Mononuclear cell (primary cell): Measurements from ENCODE around the gene SSBP2. TPM values are rescaled to one million over a fixed set of nuclear protein-coding genes. Genes with fewer than 3 reads are reported as not detected.

Source experiments
- H3K27me3 ChIP-seq: 2 replicates; pipeline ENCODE4 v1.6.0; 2011; ENCODE audit warnings: low read length, control low read depth; ENCODE audit not compliant: insufficient read depth
- H3K4me1 ChIP-seq: 2 replicates; pipeline ENCODE4 v1.5.1; 2011; ENCODE audit warnings: mild to moderate bottlenecking, low read length, control low read depth; ENCODE audit not compliant: insufficient read depth
- H3K4me3 ChIP-seq: 2 replicates; pipeline ENCODE4 v1.5.1; 2011; ENCODE audit warnings: mild to moderate bottlenecking, low read length, moderate library complexity
- H3K9me3 ChIP-seq: 2 replicates; pipeline ENCODE4 v1.5.1; 2011; ENCODE audit warnings: low read depth, mild to moderate bottlenecking, control low read depth, low read length
- total RNA-seq: library from RNA; depleted of rRNA; stranded (reverse); fragments of >200 nt; gene quantifications from one replicate; pipeline ENCODE4 v1.2.3, GENCODE V29; 2012

The SSBP2 gene
- total RNA-seq, 1 donor = 35.9 TPM

- no peaks in the 10 kb centered on the region for H3K27me3 ChIP-seq
- no peaks in the 10 kb centered on the region for H3K9me3 ChIP-seq
- H3K4me1 ChIP-seq = peaks cover 16% of the 10 kb centered on the region
These were observed 25.4 kb upstream of the SSBP2 start for GRCh38 chr5:81776258-81776657.

GRCh38 chr5:81774374-81774773 lies 23.5 kb upstream of the SSBP2 start:
- Histone ChIP-seq H3K4me3 (no peak overlapping the region), H3K9me3 (no peaks in the 10 kb centered on the region), H3K4me1 (peaks cover 8% of the 10 kb centered on the region), H3K27me3 (no peaks in the 10 kb centered on the region)

More at GRCh38 chr5:81776258-81776657, 25.4 kb upstream of the SSBP2 start:
- no peak overlapping the region for H3K4me3 ChIP-seq

GRCh38 chr5:81773574-81773973 lies 22.7 kb upstream of the SSBP2 start:
- peaks cover 4% of the 10 kb centered on the region for H3K4me1 ChIP-seq
- no peaks in the 10 kb centered on the region for H3K9me3 ChIP-seq
- H3K4me3 ChIP-seq = no peak overlapping the region
- no peaks in the 10 kb centered on the region for H3K27me3 ChIP-seq

GRCh38 chr5:81773161-81773560 lies 22.3 kb upstream of the SSBP2 start:
- H3K4me3 ChIP-seq = no peak overlapping the region
- H3K9me3 ChIP-seq = no peaks in the 10 kb centered on the region
- H3K4me1 ChIP-seq = no peaks in the 10 kb centered on the region
- H3K27me3 ChIP-seq = no peaks in the 10 kb centered on the region

GRCh38 chr5:81772488-81772887 lies 21.6 kb upstream of the SSBP2 start:
- H3K4me1 ChIP-seq = no peaks in the 10 kb centered on the region
- no peaks in the 10 kb centered on the region for H3K9me3 ChIP-seq
- no peak overlapping the region for H3K4me3 ChIP-seq
- H3K27me3 ChIP-seq = no peaks in the 10 kb centered on the region

GRCh38 chr5:81768935-81769452 lies 18.1 kb upstream of the SSBP2 start:
- Histone ChIP-seq H3K4me1 (no peaks in the 10 kb centered on the region), H3K27me3 (no peaks in the 10 kb centered on the region), H3K4me3 (no peak overlapping the region), H3K9me3 (no peaks in the 10 kb centered on the region)

GRCh38 chr5:81767938-81768337 lies 17.0 kb upstream of the SSBP2 start:
- no peak overlapping the region for H3K4me3 ChIP-seq
- no peaks in the 10 kb centered on the region for H3K27me3 ChIP-seq
- H3K4me1 ChIP-seq = no peaks in the 10 kb centered on the region
- H3K9me3 ChIP-seq = no peaks in the 10 kb centered on the region

- no peak overlapping the region for H3K4me3 ChIP-seq
- no peaks in the 10 kb centered on the region for H3K27me3 ChIP-seq
These were observed 16.2 kb upstream of the SSBP2 start for GRCh38 chr5:81767097-81767496.

GRCh38 chr5:81766611-81767010 lies 15.7 kb upstream of the SSBP2 start:
- Histone ChIP-seq H3K9me3 (no peaks in the 10 kb centered on the region), H3K4me1 (no peaks in the 10 kb centered on the region), H3K4me3 (no peak overlapping the region), H3K27me3 (no peaks in the 10 kb centered on the region)

More at GRCh38 chr5:81767097-81767496, 16.2 kb upstream of the SSBP2 start:
- Histone ChIP-seq H3K9me3 (no peaks in the 10 kb centered on the region), H3K4me1 (no peaks in the 10 kb centered on the region)

- Histone ChIP-seq H3K4me3 (no peak overlapping the region), H3K4me1 (peaks cover 14% of the 10 kb centered on the region), H3K27me3 (no peaks in the 10 kb centered on the region), H3K9me3 (no peaks in the 10 kb centered on the region)
These were observed 12.5 kb upstream of the SSBP2 start for GRCh38 chr5:81763294-81763928.

- H3K27me3 ChIP-seq = no peaks in the 10 kb centered on the region
- H3K4me1 ChIP-seq = peaks cover 14% of the 10 kb centered on the region
- H3K4me3 ChIP-seq = no peak overlapping the region
- H3K9me3 ChIP-seq = no peaks in the 10 kb centered on the region
These were observed 12.0 kb upstream of the SSBP2 start for GRCh38 chr5:81762853-81763252.

GRCh38 chr5:81762401-81762800 lies 11.5 kb upstream of the SSBP2 start:
- Histone ChIP-seq H3K4me3 (no peak overlapping the region), H3K4me1 (peaks cover 14% of the 10 kb centered on the region), H3K9me3 (no peaks in the 10 kb centered on the region), H3K27me3 (no peaks in the 10 kb centered on the region)

- Histone ChIP-seq H3K27me3 (no peaks in the 10 kb centered on the region), H3K4me3 (no peak overlapping the region), H3K4me1 (peaks cover 14% of the 10 kb centered on the region), H3K9me3 (no peaks in the 10 kb centered on the region)
These were observed 11.1 kb upstream of the SSBP2 start for GRCh38 chr5:81761970-81762369.

- H3K9me3 ChIP-seq = no peaks in the 10 kb centered on the region
- peaks cover 14% of the 10 kb centered on the region for H3K4me1 ChIP-seq
- H3K27me3 ChIP-seq = no peaks in the 10 kb centered on the region
- H3K4me3 ChIP-seq = no peak overlapping the region
These were observed 10.4 kb upstream of the SSBP2 start for GRCh38 chr5:81761270-81761669.

- Histone ChIP-seq H3K9me3 (no peaks in the 10 kb centered on the region), H3K4me3 (no peak overlapping the region), H3K27me3 (no peaks in the 10 kb centered on the region), H3K4me1 (peaks cover 14% of the 10 kb centered on the region)
These were observed 9.6 kb upstream of the SSBP2 start for GRCh38 chr5:81760521-81760920.

GRCh38 chr5:81759632-81760005 lies 8.7 kb upstream of the SSBP2 start:
- Histone ChIP-seq H3K4me3 (no peak overlapping the region), H3K9me3 (no peaks in the 10 kb centered on the region), H3K4me1 (peaks cover 14% of the 10 kb centered on the region), H3K27me3 (no peaks in the 10 kb centered on the region)
